GM12878 (cell line): ENCODE results near the gene MDN1. TPM values are rescaled to one million over a fixed set of nuclear protein-coding genes. Genes with fewer than 3 reads are reported as not detected.

Experiments used
- ATAC-seq: fragments of 200-7000 bp; cut with Tn5 transposase; 3 replicates; pipeline ENCODE4 v1.9.1; 2020; ENCODE audit warnings: mild to moderate bottlenecking, moderate library complexity
- BruUV-seq: library from RNA; stranded (reverse); fragments of 400-500 nt; replicated peaks from 2 replicates; lab custom pipeline; 2021; lab: Mats Ljungman, UMichigan
- CTCF ChIA-PET: fragments of 300-600 bp; sonication (Branson Sonifier 250); formaldehyde crosslinking; extraction: SDS; loops from one replicate; lab custom pipeline; 2021; ENCODE audit warnings: inconsistent platforms; lab: Yijun Ruan, JAX
- POLR2A ChIA-PET: fragments of 350-600 bp; formaldehyde crosslinking; extraction: SDS; loops from one replicate; lab custom pipeline; 2021; ENCODE audit warnings: inconsistent platforms; lab: Charles Lee
- RAD21 ChIA-PET: fragments of 300-600 bp; sonication (Branson Sonifier 250); formaldehyde crosslinking; loops from one replicate; lab custom pipeline; 2023; ENCODE audit warnings: antibody characterized with exemption; ENCODE audit not compliant: unreplicated experiment; lab: Charles Lee
- SMC1A ChIA-PET: fragments of 300-600 bp; sonication (Branson Sonifier 250); formaldehyde crosslinking; loops from one replicate; lab custom pipeline; 2023; ENCODE audit not compliant: unreplicated experiment, uncharacterized antibody; lab: Charles Lee
- DNase-seq: peaks from one replicate; pipeline ENCODE4 v3.0.0-alpha.2; 2011; ENCODE audit warnings: low read depth, low spot score
- FAIRE-seq: peaks from 3 replicates; lab custom pipeline; 2011; peaks lifted over from hg19 to GRCh38; lab: Jason Lieb, UNC
- H2AFZ ChIP-seq: 2 replicates; pipeline ENCODE4 v1.6.0; 2011; ENCODE audit warnings: low read depth, low read length, control low read depth; ENCODE audit not compliant: control insufficient read depth
- H3K27ac ChIP-seq: 2 replicates; pipeline ENCODE4 v1.5.1; 2011; ENCODE audit warnings: control low read depth; ENCODE audit not compliant: control insufficient read depth, insufficient read depth
- H3K27me3 ChIP-seq, 2 experiments: replicated peaks in 1 of 2; 2 replicates each; pipeline versions ENCODE4 v1.6.0 to v1.6.1; 2011; ENCODE audit warnings: low read length in 1 of 2; ENCODE audit not compliant: control insufficient read depth in 2 of 2, insufficient read depth in 2 of 2
- H3K36me3 ChIP-seq, 2 experiments: 2 replicates each; pipeline ENCODE4 v1.5.1; 2011; ENCODE audit warnings: low read length in 1 of 2; ENCODE audit not compliant: control insufficient read depth in 2 of 2, insufficient read depth in 2 of 2
- H3K4me1 ChIP-seq: 2 replicates; pipeline ENCODE4 v1.6.1; 2011; ENCODE audit warnings: mild to moderate bottlenecking, low read length, moderate library complexity, mixed read lengths; ENCODE audit not compliant: control insufficient read depth, insufficient read depth
- H3K4me2 ChIP-seq: 2 replicates; pipeline ENCODE4 v1.6.0; 2011; ENCODE audit warnings: control low read depth; ENCODE audit not compliant: control insufficient read depth, insufficient read depth
- H3K4me3 ChIP-seq: fragments of 200-600 bp; sonication (generic); 2 replicates; pipeline ENCODE4 v1.5.1; 2016
- H3K79me2 ChIP-seq: 2 replicates; pipeline ENCODE4 v1.6.0; 2011; ENCODE audit warnings: low read length; ENCODE audit not compliant: control insufficient read depth, insufficient read depth
- H3K9ac ChIP-seq: 2 replicates; pipeline ENCODE4 v1.8.0; 2011; ENCODE audit warnings: low read length, control low read depth, mixed read lengths; ENCODE audit not compliant: control insufficient read depth, insufficient read depth
- H3K9me3 ChIP-seq: replicated peaks from 3 replicates; pipeline ENCODE4 v1.5.1; 2011; ENCODE audit warnings: mild to moderate bottlenecking, low read length; ENCODE audit not compliant: control insufficient read depth, insufficient read depth
- H4K20me1 ChIP-seq: 2 replicates; pipeline ENCODE4 v1.6.0; 2011; ENCODE audit not compliant: control insufficient read depth, insufficient read depth
- CBX5 ChIP-seq: sonication (generic); IDR thresholded peaks from 2 replicates; pipeline ENCODE4 v1.6.1; 2016; ENCODE audit warnings: low read depth, moderate library complexity, mild to moderate bottlenecking, inconsistent platforms
- HCFC1 ChIP-seq: fragments of 150-350 bp; IDR thresholded peaks from 2 replicates; pipeline ENCODE4 v1.6.1; 2014; ENCODE audit warnings: low read length
- HDAC2 ChIP-seq: fragments of 200-600 bp; sonication (generic); IDR thresholded peaks from 2 replicates; pipeline ENCODE4 v1.6.1; 2017
- IKZF1 ChIP-seq: fragments of 450-650 bp; conservative IDR thresholded peaks from 2 replicates; pipeline ENCODE4 v1.6.1; 2017; ENCODE audit warnings: antibody characterized with exemption, mild to moderate bottlenecking
- IKZF2 ChIP-seq, 2 experiments: fragments of 450-650 bp; IDR thresholded peaks; 2 replicates each; pipeline ENCODE4 v1.6.1; 2017; ENCODE audit warnings: mild to moderate bottlenecking in 2 of 2, moderate library complexity in 2 of 2
- MAX ChIP-seq: IDR thresholded peaks from 2 replicates; pipeline ENCODE4 v1.6.1; 2012; ENCODE audit warnings: low read depth, low read length, improper control_type of control experiment
- RAD51 ChIP-seq: fragments of 450-650 bp; IDR thresholded peaks from 2 replicates; pipeline ENCODE4 v1.6.1; 2016; ENCODE audit warnings: moderate library complexity, mild to moderate bottlenecking, inconsistent platforms
- RB1 ChIP-seq: fragments of 450-650 bp; formaldehyde crosslinking; IDR thresholded peaks from 2 replicates; pipeline ENCODE4 v1.6.1; 2017; ENCODE audit warnings: mild to moderate bottlenecking, borderline replicate concordance
- SIN3A ChIP-seq: IDR thresholded peaks from 2 replicates; pipeline ENCODE4 v1.6.1; 2012; ENCODE audit warnings: low read depth, low read length, improper control_type of control experiment
- SMAD5 ChIP-seq: IDR thresholded peaks from 2 replicates; pipeline ENCODE4 v1.6.1; 2016; ENCODE audit warnings: antibody characterized with exemption, low read depth
- SREBF1 ChIP-seq: IDR thresholded peaks from 2 replicates; pipeline ENCODE4 v1.6.1; 2012; ENCODE audit warnings: mild to moderate bottlenecking, low read length
- STAT3 ChIP-seq: IDR thresholded peaks from 2 replicates; pipeline ENCODE4 v1.6.1; 2011; ENCODE audit warnings: low read depth, low read length, improper control_type of control experiment
- TAF1 ChIP-seq: IDR thresholded peaks from 2 replicates; pipeline ENCODE4 v1.6.1; 2011; ENCODE audit warnings: mild to moderate bottlenecking, low read depth, low read length, borderline replicate concordance
- WRNIP1 ChIP-seq: IDR thresholded peaks from 2 replicates; pipeline ENCODE4 v1.6.1; 2011; ENCODE audit warnings: low read depth, low read length, improper control_type of control experiment, borderline replicate concordance
- WGBS: methylation state at CpG from one replicate; pipeline ENCODE4 v1.1.6; 2016; ENCODE audit warnings: low lambda C conversion rate; ENCODE audit not compliant: insufficient replicate concordance, insufficient coverage; ENCODE audit errors: missing lambda C conversion rate; 5-methylcytosine and 5-hydroxymethylcytosine counted together
- in situ Hi-C: fragments of 300-500 bp; cut with MboI; formaldehyde crosslinking; loops from 9 replicates; pipeline ENCODE4 v1.14.3; 2018; ENCODE audit warnings: mixed read lengths
- intact Hi-C: fragments of 100-400 bp; cut with micrococcal nuclease; formaldehyde crosslinking; loops from one replicate; pipeline ENCODE4 v1.14.2; 2022; ENCODE audit not compliant: unreplicated experiment
- polyA plus RNA-seq, 11 experiments: library from polyadenylated mRNA; depleted of rRNA in 4 of 11; unstranded in 6 of 11; stranded (reverse) in 5 of 11; fragments of >200 nt; fragmentation: Nextera tagmentation in 4 of 11; fragmentation: Illumina TruSeq in 1 of 11; extraction: Ambion mirVana in 4 of 11; extraction: Trizol in 1 of 11; gene quantifications; 1 replicate in 1 of 11; 2 replicates in 10 of 11; pipeline versions ENCODE4 v1.2.1 to v1.2.3, GENCODE V29; 2011 to 2016; ENCODE audit warnings: inconsistent platforms in 2 of 11, missing spikeins in 2 of 11, low read depth in 1 of 11
- total RNA-seq, 4 experiments: library from RNA; depleted of rRNA in 3 of 4; stranded (reverse); fragments of >200 nt in 3 of 4; fragmentation: Illumina TruSeq in 1 of 4; extraction: Trizol in 1 of 4; gene quantifications; 2 replicates each; pipeline versions ENCODE4 v1.2.1 to v1.2.3, GENCODE V29; 2013 to 2021
- TF ChIP-seq, protein P1 (sequence below): fragments of 450-650 bp; formaldehyde crosslinking; IDR thresholded peaks from 2 replicates; pipeline ENCODE4 v1.4.0; 2020; ENCODE audit warnings: mild to moderate bottlenecking, moderate library complexity
- TF ChIP-seq, protein P2 (sequence below): fragments of 450-650 bp; IDR thresholded peaks from 2 replicates; pipeline ENCODE4 v1.6.1; 2017; ENCODE audit warnings: mild to moderate bottlenecking
- TF ChIP-seq, protein P3 (sequence below): fragments of 450-650 bp; IDR thresholded peaks from 2 replicates; pipeline ENCODE4 v1.6.1; 2016; ENCODE audit warnings: mild to moderate bottlenecking

Gene MDN1
- total and polyA plus RNA-seq, 10 of the 15 experiments (the other 5 are each of a cell fraction or from before 2014, with no cell fraction given), result 14.3 to 50.1 (median 22.1) TPM

DNA sequence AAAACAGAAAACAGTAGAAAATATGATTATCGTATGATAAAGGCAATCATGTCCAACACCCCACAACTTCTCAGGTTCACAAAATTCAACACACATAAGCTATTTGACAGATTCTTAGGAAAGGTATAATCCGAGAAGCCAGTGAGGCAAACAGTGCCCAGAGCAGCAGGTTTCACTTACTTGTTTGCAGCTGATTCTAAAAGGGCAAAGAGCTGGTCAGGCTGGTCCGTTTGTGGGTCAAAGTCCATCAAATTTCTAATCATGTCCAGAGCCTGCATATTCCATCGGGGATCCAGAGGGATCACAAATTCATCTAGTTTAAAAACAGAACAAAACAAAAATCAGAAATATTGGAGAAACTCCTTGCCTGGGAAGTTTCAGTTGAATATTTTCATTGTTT is 111.3 kb downstream of the MDN1 start:
- no peak for FAIRE-seq
- no peaks in the 10 kb centered on the region for H3K79me2 ChIP-seq
- H3K27ac ChIP-seq, result no peak overlapping the region
- DNase-seq, result no peak
- peaks cover 1 to 36% of the 10 kb centered on the region in 2 experiments for H3K36me3 ChIP-seq
- POLR2A ChIA-PET, result interaction anchor here (0.6 kb wide), 1 partner anchor 8 kb away, joined by 3 read pairs; no protein-coding TSS in a partner anchor
- H3K27me3 ChIP-seq, result no peaks in the 10 kb centered on the region
- TF ChIP-seq SIN3A (no peak), CBX5 (no peak), RAD51 (no peak), HCFC1 (no peak), TAF1 (no peak), SMAD5 (no peak), HDAC2 (no peak), SREBF1 (no peak), IKZF1 (no peak), MAX (no peak), IKZF2 (IDR thresholded peaks at IDR 0.05) (no peak), STAT3 (no peak), WRNIP1 (no peak), RB1 (no peak)
- TF ChIP-seq, protein P1, sequence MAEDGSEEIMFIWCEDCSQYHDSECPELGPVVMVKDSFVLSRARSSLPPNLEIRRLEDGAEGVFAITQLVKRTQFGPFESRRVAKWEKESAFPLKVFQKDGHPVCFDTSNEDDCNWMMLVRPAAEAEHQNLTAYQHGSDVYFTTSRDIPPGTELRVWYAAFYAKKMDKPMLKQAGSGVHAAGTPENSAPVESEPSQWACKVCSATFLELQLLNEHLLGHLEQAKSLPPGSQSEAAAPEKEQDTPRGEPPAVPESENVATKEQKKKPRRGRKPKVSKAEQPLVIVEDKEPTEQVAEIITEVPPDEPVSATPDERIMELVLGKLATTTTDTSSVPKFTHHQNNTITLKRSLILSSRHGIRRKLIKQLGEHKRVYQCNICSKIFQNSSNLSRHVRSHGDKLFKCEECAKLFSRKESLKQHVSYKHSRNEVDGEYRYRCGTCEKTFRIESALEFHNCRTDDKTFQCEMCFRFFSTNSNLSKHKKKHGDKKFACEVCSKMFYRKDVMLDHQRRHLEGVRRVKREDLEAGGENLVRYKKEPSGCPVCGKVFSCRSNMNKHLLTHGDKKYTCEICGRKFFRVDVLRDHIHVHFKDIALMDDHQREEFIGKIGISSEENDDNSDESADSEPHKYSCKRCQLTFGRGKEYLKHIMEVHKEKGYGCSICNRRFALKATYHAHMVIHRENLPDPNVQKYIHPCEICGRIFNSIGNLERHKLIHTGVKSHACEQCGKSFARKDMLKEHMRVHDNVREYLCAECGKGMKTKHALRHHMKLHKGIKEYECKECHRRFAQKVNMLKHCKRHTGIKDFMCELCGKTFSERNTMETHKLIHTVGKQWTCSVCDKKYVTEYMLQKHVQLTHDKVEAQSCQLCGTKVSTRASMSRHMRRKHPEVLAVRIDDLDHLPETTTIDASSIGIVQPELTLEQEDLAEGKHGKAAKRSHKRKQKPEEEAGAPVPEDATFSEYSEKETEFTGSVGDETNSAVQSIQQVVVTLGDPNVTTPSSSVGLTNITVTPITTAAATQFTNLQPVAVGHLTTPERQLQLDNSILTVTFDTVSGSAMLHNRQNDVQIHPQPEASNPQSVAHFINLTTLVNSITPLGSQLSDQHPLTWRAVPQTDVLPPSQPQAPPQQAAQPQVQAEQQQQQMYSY (CRISPR knock-in tag), result no peak
- TF ChIP-seq, protein P2, sequence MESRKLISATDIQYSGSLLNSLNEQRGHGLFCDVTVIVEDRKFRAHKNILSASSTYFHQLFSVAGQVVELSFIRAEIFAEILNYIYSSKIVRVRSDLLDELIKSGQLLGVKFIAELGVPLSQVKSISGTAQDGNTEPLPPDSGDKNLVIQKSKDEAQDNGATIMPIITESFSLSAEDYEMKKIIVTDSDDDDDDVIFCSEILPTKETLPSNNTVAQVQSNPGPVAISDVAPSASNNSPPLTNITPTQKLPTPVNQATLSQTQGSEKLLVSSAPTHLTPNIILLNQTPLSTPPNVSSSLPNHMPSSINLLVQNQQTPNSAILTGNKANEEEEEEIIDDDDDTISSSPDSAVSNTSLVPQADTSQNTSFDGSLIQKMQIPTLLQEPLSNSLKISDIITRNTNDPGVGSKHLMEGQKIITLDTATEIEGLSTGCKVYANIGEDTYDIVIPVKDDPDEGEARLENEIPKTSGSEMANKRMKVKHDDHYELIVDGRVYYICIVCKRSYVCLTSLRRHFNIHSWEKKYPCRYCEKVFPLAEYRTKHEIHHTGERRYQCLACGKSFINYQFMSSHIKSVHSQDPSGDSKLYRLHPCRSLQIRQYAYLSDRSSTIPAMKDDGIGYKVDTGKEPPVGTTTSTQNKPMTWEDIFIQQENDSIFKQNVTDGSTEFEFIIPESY, result no peak
- TF ChIP-seq, protein P3, sequence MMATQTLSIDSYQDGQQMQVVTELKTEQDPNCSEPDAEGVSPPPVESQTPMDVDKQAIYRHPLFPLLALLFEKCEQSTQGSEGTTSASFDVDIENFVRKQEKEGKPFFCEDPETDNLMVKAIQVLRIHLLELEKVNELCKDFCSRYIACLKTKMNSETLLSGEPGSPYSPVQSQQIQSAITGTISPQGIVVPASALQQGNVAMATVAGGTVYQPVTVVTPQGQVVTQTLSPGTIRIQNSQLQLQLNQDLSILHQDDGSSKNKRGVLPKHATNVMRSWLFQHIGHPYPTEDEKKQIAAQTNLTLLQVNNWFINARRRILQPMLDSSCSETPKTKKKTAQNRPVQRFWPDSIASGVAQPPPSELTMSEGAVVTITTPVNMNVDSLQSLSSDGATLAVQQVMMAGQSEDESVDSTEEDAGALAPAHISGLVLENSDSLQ, result no peak
- TF ChIP-seq, all 136 proteins: peak for 0
- in situ Hi-C loops (no loop called here), intact Hi-C loops (no loop called here)
- ChIA-PET CTCF (no interaction called here), RAD21 (interaction anchor here (0.6 kb wide), 1 partner anchor 297 kb away, joined by 3 read pairs; no protein-coding TSS in a partner anchor), SMC1A (interaction anchor here (0.6 kb wide), 1 partner anchor 592 kb away, joined by 3 read pairs; no protein-coding TSS in a partner anchor)
- Histone ChIP-seq H3K9me3 (no peaks in the 10 kb centered on the region), H4K20me1 (no peaks in the 10 kb centered on the region), H3K9ac (no peak overlapping the region), H2AFZ (no peak overlapping the region), H3K4me3 (no peak overlapping the region), H3K4me2 (no peak overlapping the region), H3K4me1 (no peaks in the 10 kb centered on the region)
- BruUV-seq, result no TSS peak
- 74% methylated on average over 4 of the region's 4 CpGs for whole genome bisulfite sequencing
- no peak for ATAC-seq
